IMR-90 (cell line): ENCODE measurements around the gene MUC6. TPM values are rescaled to one million over a fixed set of nuclear protein-coding genes. Genes with fewer than 3 reads are reported as not detected.

Experiments used
- ATAC-seq: fragments of 200-7000 bp; cut with Tn5 transposase; 2 replicates; pipeline ENCODE4 v1.9.1; 2020; ENCODE audit warnings: low read depth, mild to moderate bottlenecking, moderate library complexity
- BruUV-seq: library from RNA; stranded (reverse); fragments of 400-500 nt; replicated peaks from 2 replicates; lab custom pipeline; 2021; lab: Mats Ljungman, UMichigan
- CTCF ChIA-PET: fragments of 300-600 bp; formaldehyde crosslinking; extraction: SDS; loops from one replicate; lab custom pipeline; 2021; ENCODE audit warnings: antibody characterized with exemption; lab: Yijun Ruan, JAX
- POLR2A ChIA-PET: fragments of 300-600 bp; sonication (Branson Sonifier 250); formaldehyde crosslinking; loops from one replicate; lab custom pipeline; 2022; ENCODE audit warnings: antibody characterized with exemption; ENCODE audit not compliant: unreplicated experiment; lab: Charles Lee
- DNase-seq: peaks from one replicate; pipeline ENCODE4 v3.0.0; 2013
- H2AFZ ChIP-seq: replicated peaks from 2 replicates; pipeline ENCODE3; 2013; ENCODE audit warnings: low read length, mild to moderate bottlenecking; ENCODE audit not compliant: poor library complexity
- H2AK5ac ChIP-seq: 2 replicates; pipeline ENCODE4 v1.6.1; 2013; ENCODE audit warnings: low read depth, low read length, inconsistent platforms
- H2AK9ac ChIP-seq: replicated peaks from 2 replicates; pipeline ENCODE3; 2013; ENCODE audit warnings: mild to moderate bottlenecking, low read depth, low read length, moderate library complexity; ENCODE audit not compliant: poor library complexity
- H2BK120ac ChIP-seq: 2 replicates; pipeline ENCODE4 v1.6.1; 2013; ENCODE audit warnings: low read depth, low read length, inconsistent platforms
- H2BK15ac ChIP-seq: 3 replicates; pipeline ENCODE4 v1.6.1; 2013; ENCODE audit warnings: low read depth, low read length, inconsistent platforms
- H2BK20ac ChIP-seq: 2 replicates; pipeline ENCODE4 v1.6.1; 2013; ENCODE audit warnings: low read depth, mild to moderate bottlenecking, inconsistent platforms, low read length, moderate library complexity
- H2BK5ac ChIP-seq: 2 replicates; pipeline ENCODE4 v1.6.1; 2013; ENCODE audit warnings: mild to moderate bottlenecking, low read depth, low read length, inconsistent platforms; ENCODE audit not compliant: poor library complexity, severe bottlenecking
- H3K14ac ChIP-seq: replicated peaks from 2 replicates; pipeline ENCODE4 v1.6.1; 2013; ENCODE audit warnings: low read depth, low read length, inconsistent platforms
- H3K18ac ChIP-seq: 2 replicates; pipeline ENCODE4 v1.6.1; 2013; ENCODE audit warnings: low read depth, low read length, control low read depth
- H3K23ac ChIP-seq: 2 replicates; pipeline ENCODE4 v1.6.1; 2013; ENCODE audit warnings: low read depth, low read length, inconsistent platforms
- H3K27ac ChIP-seq: 2 replicates; pipeline ENCODE4 v1.5.1; 2013; ENCODE audit warnings: mild to moderate bottlenecking, control low read depth, low read length; ENCODE audit not compliant: insufficient read depth
- H3K27me3 ChIP-seq: 2 replicates; pipeline ENCODE4 v1.6.1; 2013; ENCODE audit warnings: low read length; ENCODE audit not compliant: control insufficient read depth, insufficient read depth
- H3K36me3 ChIP-seq: 2 replicates; pipeline ENCODE4 v1.6.1; 2013; ENCODE audit warnings: low read length, mixed read lengths; ENCODE audit not compliant: control insufficient read depth, insufficient read depth
- H3K4ac ChIP-seq: 2 replicates; pipeline ENCODE4 v1.6.1; 2013; ENCODE audit warnings: low read depth, low read length, inconsistent platforms
- H3K4me1 ChIP-seq: 2 replicates; pipeline ENCODE4 v1.6.1; 2013; ENCODE audit warnings: low read length, mixed read lengths; ENCODE audit not compliant: control insufficient read depth, insufficient read depth
- H3K4me2 ChIP-seq: 2 replicates; pipeline ENCODE4 v1.6.1; 2013; ENCODE audit warnings: low read depth, mild to moderate bottlenecking, control low read depth, low read length, moderate library complexity
- H3K4me3 ChIP-seq: 2 replicates; pipeline ENCODE4 v1.5.1; 2013; ENCODE audit warnings: low read depth, mild to moderate bottlenecking, control low read depth, low read length, moderate library complexity; ENCODE audit not compliant: insufficient read depth
- H3K56ac ChIP-seq: 2 replicates; pipeline ENCODE4 v1.6.1; 2013; ENCODE audit warnings: low read length, inconsistent platforms; ENCODE audit not compliant: insufficient read depth; ENCODE audit errors: extremely low read depth
- H3K79me1 ChIP-seq, 2 experiments: 2 replicates each; pipeline ENCODE4 v1.6.1; 2013; ENCODE audit warnings: low read length in 2 of 2, inconsistent platforms in 1 of 2, low read depth in 1 of 2
- H3K9ac ChIP-seq: 2 replicates; pipeline ENCODE4 v1.6.1; 2013; ENCODE audit warnings: low read depth, low read length, control low read depth
- H3K9me1 ChIP-seq: 2 replicates; pipeline ENCODE4 v1.6.1; 2013; ENCODE audit warnings: low read length, inconsistent platforms; ENCODE audit not compliant: insufficient read depth
- H3K9me3 ChIP-seq: 2 replicates; pipeline ENCODE4 v1.6.1; 2013; ENCODE audit warnings: low read length; ENCODE audit not compliant: control insufficient read depth, insufficient read depth
- H4K20me1 ChIP-seq: 2 replicates; pipeline ENCODE4 v1.6.1; 2013; ENCODE audit warnings: low read length, inconsistent platforms; ENCODE audit not compliant: insufficient read depth
- H4K5ac ChIP-seq: 2 replicates; pipeline ENCODE4 v1.6.1; 2013; ENCODE audit warnings: mild to moderate bottlenecking, low read depth, low read length, control low read depth
- H4K8ac ChIP-seq, 2 experiments: 2 replicates each; pipeline ENCODE4 v1.6.1; 2013; ENCODE audit warnings: low read depth in 2 of 2, low read length in 2 of 2, control low read depth in 1 of 2, inconsistent platforms in 1 of 2
- H4K91ac ChIP-seq: 2 replicates; pipeline ENCODE4 v1.6.1; 2013; ENCODE audit warnings: low read depth, low read length, inconsistent platforms; ENCODE audit not compliant: insufficient read depth
- CTCF ChIP-seq: conservative IDR thresholded peaks from 2 replicates; pipeline ENCODE4 v1.5.1; 2012; ENCODE audit warnings: mild to moderate bottlenecking, low read depth, low read length, improper control_type of control experiment
- FOS ChIP-seq: fragments of 150-350 bp; IDR thresholded peaks from 2 replicates; pipeline ENCODE4 v1.6.1; 2016; ENCODE audit warnings: low read depth, low read length
- RAD21 ChIP-seq: IDR thresholded peaks from 2 replicates; pipeline ENCODE4 v1.6.1; 2012; ENCODE audit warnings: low read length, improper control_type of control experiment
- whole genome bisulfite sequencing, 2 experiments: methylation state at CpG; one replicate each; pipeline versions ENCODE4 v1.1.5 to v1.1.7; 2013; ENCODE audit warnings: missing lambda C conversion rate in 2 of 2; ENCODE audit not compliant: insufficient read length in 1 of 2; ENCODE audit errors: extremely low coverage in 2 of 2; 5-methylcytosine and 5-hydroxymethylcytosine counted together
- dilution Hi-C: fragments of 300-500 bp; cut with HindIII; formaldehyde crosslinking; loops from one replicate; pipeline ENCODE4 v1.14.3; 2018; ENCODE audit warnings: low sequenced_read_pairs; ENCODE audit not compliant: unreplicated experiment
- in situ Hi-C: fragments of 300-500 bp; cut with MboI; formaldehyde crosslinking; loops from 3 replicates; pipeline ENCODE4 v1.14.3; 2019; ENCODE audit warnings: low sequenced_read_pairs, inconsistent platforms, mixed read lengths
- intact Hi-C: fragments of 100-400 bp; cut with micrococcal nuclease; formaldehyde crosslinking; loops from 2 replicates; pipeline ENCODE4 v1.10.0; 2022
- polyA plus RNA-seq, 3 experiments: library from polyadenylated mRNA; depleted of rRNA; stranded (reverse); fragments of >200 nt; gene quantifications; 2 replicates each; pipeline ENCODE4 v1.2.3, GENCODE V29; 2012; ENCODE audit warnings: low replicate concordance in 1 of 3
- total RNA-seq: library from RNA; depleted of rRNA; stranded (reverse); fragments of >200 nt; gene quantifications from 2 replicates; pipeline ENCODE4 v1.2.3, GENCODE V29; 2012

Gene MUC6
- total and polyA plus RNA-seq, 2 of the 4 experiments (the other 2 are of a cell fraction): not detected

- ATAC-seq (no peak), DNase-seq (no peak)
- no peak overlapping the region for H4K91ac ChIP-seq
- no peak overlapping the region for H3K18ac ChIP-seq
- H2BK20ac ChIP-seq: no peak overlapping the region
- no peak overlapping the region for H3K56ac ChIP-seq
- TF ChIP-seq RAD21 (no peak), CTCF (no peak), FOS (no peak)
- H2BK120ac ChIP-seq: no peak overlapping the region
- H3K4me3 ChIP-seq: no peak overlapping the region
- no peaks in the 10 kb centered on the region for H3K9me1 ChIP-seq
- H3K23ac ChIP-seq: no peak overlapping the region
- intact Hi-C loops (no loop called here), dilution Hi-C loops (no loop called here), in situ Hi-C loops (no loop called here)
- no peak overlapping the region for H3K27ac ChIP-seq
- H2AK9ac ChIP-seq: no peak overlapping the region
- no peak overlapping the region for H2BK15ac ChIP-seq
- no peak overlapping the region for H3K14ac ChIP-seq
- no peak overlapping the region for H2AFZ ChIP-seq
- H4K8ac ChIP-seq: no peak overlapping the region
- 68% methylated on average over 25 of the region's 49 CpGs; no CpG with 5 or more reads in 1 of the 2 experiments for WGBS, 2 experiments
- ChIA-PET CTCF (no interaction called here), POLR2A (no interaction called here)
- no peaks in the 10 kb centered on the region for H3K4me1 ChIP-seq
- H3K9ac ChIP-seq: no peak overlapping the region
- no peak overlapping the region for H2AK5ac ChIP-seq
- peaks cover 5% of the 10 kb centered on the region; the same call in 1 of the 2 replicates for H3K9me3 ChIP-seq
- no peak overlapping the region for H4K5ac ChIP-seq
- no peaks in the 10 kb centered on the region for H3K79me1 ChIP-seq
- no peak overlapping the region for H3K4ac ChIP-seq
- no peak overlapping the region for H2BK5ac ChIP-seq
- H3K4me2 ChIP-seq: no peak overlapping the region
- H4K20me1 ChIP-seq: no peaks in the 10 kb centered on the region
- no peaks in the 10 kb centered on the region for H3K36me3 ChIP-seq
- H3K27me3 ChIP-seq: no peaks in the 10 kb centered on the region; the same call in none of the 2 replicates
- BruUV-seq: no TSS peak
These were observed 48.3 kb upstream of the MUC6 start for GRCh38 chr11:1084561-1085439.
